LoVo (cell line): ENCODE results near the gene DIP2C.

ENCODE experiments used
- DNase-seq: peaks from one replicate; pipeline ENCODE4 v3.0.0-alpha.2; 2016; ENCODE audit warnings: low spot score

The DIP2C gene

DNA sequence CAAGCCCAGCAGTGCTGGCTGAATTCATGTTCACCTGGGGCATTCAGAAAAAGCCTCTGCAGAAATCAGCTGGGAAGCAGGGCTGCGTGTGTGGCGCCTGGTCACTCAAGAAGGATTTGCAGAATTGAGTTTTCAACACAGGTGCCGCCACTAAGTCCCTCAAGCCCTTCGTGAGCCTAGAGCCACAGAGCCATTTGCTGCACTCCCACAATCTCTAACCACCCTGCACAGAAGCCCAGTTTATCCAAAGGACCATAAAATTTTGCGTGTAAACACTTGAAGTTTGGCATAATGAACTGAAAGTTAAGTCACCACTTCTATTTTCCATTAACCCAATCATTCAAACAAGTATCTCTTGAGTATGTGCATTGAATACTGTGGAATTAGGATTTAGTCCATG, 136.2 kb downstream of the DIP2C start:
- DNase-seq: no peak

DNA sequence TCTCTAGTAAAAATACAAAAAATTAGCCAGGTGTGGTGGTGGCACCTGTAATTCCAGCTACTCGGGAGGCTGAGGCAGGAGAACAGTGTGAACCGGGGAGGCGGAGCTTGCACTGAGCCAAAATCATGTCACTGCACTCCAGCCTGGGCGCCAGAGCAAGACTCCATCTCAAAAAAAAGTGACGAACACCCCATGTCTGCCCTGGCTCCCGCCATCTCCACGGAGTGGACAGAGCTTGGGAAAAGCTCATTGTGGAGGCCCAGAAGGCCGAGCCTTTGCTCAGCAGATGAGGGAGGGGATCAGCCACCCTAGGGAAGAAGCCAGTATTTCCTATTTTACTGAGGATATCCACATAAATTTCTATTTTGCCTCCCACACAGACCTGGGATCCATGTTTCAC, 136.8 kb downstream of the DIP2C start:
- DNase-seq: no peak

DNA sequence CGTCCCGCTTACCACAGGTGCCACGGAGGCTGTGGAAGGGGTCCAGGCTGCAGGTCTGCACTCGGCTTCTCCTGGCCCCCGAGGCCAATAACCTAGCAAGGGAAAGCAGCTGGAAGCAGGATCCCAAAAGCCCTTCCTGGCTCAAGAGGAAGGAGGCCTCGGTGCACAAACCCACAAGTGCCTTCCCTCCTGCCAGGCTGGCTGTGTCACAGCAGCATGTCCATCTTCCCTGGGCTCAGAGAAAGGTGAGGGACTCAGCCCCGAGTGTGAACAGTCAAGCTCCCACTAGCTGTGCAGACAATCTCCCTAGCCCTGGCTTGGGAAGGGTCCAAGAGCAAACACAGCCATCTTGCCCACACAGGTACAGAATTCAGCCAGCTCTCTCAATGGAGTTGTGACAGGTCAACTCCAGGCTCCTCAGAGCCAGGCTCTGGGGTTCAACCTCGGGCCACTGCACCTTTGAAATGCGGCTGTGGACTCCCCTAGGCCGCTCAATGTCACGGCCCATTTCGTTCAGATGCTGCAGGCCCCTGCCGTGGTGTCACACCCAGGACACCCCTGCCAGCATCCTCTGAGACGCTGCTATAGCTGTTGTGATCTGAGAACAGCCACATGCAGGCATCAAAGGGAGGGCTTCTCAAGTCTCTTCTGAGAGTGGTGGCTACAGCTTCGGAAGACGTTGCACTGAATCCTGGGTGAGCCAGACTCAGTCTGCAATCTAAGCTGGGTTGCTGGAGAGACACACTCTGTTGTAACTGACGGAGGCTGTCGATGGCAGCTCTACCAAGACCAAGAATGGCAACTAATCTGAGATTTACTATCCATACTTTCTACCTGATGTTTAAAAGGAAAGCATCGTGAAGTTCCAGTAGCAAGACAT, 137.9 kb downstream of the DIP2C start:
- no peak for DNase-seq

DNA sequence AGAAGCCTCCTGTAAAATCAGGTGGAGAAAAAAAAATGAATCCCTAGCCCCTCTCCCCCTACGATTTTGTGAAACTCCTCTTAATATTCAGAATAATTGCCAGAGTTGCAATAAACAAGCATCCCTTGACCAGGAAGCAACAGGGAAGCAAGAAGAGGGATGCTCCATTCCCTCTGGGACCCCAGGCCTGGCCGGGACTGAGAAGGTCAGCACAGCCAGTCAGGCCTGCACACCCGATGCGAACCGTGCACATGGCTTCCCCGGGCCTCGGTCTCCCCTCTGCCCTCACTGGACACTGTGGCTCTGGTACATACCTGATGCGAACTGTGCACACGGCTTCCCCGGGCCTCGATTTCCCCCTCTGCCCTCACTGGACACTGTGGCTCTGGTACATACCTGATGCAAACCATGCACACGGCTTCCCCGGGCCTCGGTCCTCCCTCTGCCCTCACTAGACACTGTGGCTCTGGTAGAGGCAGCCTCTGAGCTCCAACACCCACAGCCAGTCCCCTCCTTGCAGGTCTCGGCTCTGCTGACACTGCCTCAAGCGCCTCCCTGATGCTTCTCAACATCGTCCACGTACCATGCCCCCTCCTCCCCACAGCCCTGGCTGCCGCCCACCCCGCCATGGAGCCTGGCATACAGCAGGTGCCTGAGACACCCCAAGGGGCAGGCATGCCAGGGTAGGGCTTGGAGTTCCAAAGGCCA, 138.6 kb downstream of the DIP2C start:
- no peak for DNase-seq

DNA sequence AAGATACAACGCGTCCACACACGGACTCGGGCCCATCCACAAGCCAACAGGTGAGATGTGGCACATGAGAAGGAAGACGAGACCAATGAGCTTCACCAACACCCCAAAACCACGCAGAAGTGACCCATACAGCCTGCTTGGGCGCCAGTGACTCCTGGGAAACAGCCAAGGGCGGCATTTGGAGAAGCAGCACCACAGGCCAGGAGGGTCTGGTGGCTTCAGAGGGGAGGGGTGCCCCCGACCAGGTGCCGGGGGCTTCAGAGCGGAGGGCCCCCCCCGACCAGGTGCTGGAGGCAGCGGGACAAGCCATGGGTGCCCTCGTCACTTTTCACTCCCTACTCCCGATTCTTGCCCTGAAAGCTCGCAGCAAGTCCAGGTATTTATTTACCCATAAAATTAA, 140.1 kb downstream of the DIP2C start:
- DNase-seq: no peak

DNA sequence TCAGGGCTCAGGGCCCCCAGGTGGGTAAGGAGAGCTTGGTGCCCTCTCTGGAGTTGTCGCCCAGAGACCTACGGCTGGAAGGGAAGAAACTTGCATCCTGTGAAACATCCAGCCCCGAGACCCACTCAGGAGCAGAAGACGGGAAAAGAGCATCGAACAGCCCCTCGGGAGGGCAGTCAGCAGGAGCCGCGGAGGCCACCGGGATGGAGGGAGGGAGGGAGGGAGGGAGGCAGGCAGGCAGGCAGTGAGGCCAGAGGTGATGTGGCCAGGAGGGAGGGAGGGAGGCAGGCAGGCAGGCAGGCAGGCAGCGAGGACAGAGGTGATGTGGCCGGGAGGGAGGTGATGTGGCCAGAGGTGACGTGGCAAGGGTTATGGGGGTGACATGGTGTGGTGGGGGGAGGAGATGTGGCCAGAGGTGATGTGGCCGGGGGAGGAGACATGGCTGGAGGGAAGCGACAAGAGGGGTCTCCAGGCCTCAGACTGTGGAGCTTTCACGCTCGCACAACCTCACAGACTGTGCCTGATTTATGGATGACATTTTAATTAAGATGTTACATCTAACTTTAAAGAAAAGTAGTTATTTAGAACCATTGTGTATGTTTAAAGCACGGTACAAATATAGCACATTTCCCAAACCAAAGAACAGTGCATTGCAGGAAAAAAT, 141.1 kb downstream of the DIP2C start:
- DNase-seq: no peak

DNA sequence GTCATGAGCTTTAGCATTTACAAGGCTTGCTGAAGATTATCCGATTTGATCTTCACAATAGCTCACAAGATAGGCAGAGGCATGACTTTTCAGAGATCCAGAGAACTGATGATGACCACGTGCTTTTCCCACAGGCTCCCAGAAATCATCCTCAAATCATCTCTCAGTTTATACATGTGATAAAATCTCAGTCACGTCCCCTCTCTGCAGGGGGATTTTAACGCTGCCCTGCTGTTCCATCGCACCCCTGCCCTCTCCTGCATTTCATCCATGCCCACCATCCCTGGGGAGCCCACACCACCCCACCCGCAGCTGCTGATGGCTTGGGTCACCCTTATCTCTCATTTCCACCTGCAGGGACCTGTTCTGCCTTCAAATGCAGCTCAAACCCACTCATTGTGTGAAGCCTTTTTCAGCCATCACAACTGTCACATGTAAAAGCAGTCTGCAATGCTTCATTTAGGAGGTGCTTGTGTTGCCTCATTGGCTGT, 141.8 kb downstream of the DIP2C start:
- DNase-seq: no peak

DNA sequence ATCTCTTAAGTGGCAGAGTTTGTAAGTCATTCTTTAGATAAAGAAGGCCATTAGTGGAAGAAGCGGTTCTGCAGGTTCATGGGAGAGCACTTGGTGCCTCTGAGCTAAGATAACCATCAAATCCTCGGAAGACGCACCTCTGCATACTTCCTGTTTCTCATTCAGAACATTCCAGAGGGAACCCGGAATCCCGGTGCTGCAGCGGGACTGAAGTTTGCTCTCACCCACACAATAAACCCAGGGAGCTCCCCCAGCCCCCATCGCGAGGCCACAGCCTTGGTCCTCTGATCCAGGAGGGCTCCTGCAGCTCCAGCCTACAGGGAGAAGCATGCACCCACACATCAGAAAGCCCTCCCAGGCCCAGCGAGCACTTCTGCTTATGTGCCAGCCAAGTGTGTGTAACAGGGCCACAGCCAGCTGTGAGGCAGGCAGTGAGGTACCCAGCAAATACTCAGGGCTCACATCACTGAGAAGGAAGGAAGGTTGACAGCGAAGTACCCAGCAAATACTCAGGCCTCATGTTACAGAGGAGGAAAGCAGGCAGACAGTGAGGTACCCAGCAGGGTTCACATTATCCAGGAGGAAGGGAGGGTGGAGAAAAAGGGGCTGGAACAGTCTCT, 142.4 kb downstream of the DIP2C start:
- peak; percentile 32 for DNase-seq

DNA sequence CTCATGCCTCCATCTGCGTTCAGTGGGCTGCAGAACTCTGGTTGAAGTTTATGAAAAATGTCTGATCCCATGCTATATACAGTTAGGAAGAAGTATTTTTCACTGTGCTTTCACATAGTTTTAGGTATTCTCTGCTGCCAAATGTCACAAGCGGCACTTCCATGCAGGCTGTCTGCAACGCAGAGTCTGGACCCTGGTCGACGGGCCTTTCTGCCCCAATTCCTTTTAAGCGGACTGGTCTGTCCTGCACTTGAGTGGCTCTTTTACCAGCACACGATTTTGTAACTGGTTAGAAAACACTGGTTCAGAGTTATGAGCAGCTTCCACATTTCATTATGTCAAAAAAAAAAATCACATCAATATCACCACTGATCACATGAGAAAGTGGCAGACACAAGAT, 143.0 kb downstream of the DIP2C start:
- no peak for DNase-seq

DNA sequence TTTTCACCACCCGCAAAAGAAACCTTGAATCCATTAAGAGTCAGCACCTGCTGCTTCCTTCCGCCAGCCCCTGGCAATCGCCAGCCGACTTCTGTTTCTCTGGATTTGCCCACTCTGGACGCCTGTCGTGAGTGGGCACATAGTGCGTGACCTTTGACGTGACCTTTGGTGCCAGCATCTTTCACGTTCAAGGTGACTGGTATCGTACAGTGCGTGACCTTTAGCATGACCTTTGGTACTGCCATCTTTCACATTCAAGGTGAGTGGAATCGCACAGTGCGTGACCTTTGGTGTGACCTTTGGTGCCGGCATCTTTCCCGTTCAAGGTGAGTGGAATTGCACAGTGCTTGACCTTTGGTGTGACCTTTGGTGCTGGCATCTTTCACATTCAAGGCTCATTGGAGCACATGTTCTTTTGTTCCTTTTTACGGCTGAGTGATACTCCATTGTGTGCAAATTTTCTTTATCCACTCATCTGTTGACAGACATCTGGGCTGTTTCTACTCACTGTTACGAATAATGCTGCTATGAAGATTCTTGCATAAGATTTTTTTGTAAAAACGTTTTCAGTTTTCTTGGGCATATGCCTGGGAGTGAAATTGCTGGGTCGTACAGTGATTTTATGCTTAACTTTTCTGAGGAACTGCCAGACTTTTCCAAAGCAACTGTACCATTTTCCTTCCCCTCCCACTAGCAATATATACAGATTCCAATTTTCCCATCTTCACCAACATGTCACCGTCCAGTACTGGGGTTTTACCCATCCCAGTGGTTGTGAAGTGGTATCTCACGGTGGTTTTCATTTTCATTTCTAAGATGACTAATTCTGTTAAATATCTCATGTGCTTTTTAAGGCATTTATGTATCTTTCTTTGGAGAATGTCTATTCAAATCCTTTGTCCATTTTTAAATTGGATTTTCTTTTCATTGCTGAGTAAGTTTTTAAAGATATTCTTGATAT, 145.3 kb downstream of the DIP2C start:
- no peak for DNase-seq

DNA sequence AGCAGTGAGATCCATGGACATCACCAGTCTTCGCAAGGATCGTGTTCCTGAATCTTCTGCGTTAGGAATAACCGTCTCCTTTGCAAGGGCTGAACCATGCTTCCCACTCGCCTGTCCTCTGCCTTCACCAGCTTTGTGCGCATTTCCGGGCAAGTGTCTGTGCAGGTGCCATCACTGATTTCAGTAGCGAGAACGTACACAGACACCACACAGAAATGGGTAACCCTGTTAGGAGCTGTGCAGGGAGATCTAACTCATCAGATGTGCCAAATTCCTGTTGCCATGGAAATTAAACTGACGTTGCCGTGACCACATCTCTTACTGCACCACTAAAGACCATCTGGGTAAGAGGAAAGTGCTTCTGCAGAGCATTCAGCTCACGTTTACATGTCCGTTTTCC, 146.3 kb downstream of the DIP2C start:
- no peak for DNase-seq

DNA sequence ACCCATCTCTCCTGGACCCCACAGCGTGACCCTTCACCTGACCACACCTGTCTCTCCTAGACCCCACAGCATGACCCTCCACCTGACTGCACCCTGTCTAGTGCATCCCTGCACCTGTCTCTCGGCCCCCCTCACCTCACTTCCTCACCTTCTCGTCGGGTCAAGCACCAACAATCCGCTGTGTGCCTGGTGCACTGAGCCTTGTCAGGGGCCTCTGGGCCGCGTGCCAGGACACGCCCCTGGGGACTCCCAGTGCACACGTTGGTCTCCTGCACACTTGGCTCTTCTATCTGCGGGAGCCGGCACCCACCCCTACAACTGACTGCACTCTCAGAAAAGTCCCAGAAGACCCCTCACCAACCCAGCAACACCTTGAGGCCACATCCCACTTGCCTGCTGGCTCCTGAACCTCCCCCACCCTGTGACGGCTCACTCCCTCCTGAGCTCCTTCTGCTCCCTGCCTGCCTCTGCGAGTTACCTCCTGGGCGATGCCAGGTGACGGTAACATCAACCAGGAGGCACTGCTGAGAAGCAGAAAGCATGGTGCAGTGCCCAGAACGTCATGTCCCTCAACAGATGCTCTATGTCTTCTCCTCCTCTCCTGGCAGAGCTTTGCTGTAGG, 147.6 kb downstream of the DIP2C start:
- DNase-seq: peak; percentile 8

DNA sequence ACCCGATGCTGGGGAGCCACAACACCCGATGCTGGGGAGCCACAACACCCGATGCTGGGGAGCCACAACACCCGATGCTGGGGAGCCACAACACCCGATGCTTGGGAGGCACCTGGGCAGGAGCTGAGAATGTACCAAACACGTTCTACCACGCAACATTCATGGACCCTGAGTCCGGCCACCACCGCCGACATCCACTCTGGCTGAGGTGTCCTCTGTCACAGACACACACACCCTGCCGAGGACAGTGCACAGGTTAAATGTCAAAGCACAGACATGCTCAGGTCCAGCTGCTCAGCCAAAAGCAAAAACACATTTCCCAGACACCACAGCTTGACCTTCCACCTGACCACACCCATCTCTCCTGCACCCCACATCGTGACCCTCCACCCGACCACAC, 148.4 kb downstream of the DIP2C start:
- DNase-seq: no peak

DNA sequence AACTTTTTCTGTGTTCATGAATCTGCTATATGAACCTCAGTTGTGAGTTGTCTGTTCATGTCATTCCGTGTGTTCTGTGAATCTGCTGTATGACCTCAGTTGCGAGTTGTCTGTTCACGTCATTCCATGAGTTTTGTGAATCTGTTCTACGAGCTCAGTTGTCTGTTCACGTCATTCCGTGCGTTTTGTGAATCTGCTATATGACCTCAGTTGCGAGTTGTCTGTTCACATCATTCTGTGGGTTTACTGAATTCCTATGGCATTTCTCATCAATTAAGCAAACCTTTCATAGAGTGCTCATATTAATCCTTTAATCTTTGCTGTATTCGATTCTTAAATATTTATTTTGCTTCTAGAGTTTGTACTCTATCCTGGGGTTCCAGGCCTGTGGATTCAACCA, 150.6 kb downstream of the DIP2C start:
- no peak for DNase-seq

DNA sequence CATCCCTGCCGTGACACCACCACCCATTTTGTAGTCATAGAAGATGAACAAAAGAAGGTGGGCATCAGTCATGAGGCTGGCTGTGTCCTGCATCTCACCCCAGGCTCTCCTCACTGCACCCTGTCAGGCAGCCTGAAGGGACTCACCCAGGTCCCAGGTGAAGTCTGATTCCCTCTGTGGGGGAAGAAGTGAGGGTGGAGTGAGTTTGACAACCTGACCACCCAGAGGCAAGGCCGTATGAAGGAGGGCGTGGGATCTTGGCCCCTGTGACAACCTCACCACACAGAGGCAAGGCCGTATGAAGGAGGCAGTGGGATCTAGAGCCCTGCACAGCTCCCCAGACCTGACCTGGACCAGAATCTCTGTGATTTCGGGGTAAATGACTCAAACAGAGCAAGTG, 152.5 kb downstream of the DIP2C start:
- DNase-seq: no peak

DNA sequence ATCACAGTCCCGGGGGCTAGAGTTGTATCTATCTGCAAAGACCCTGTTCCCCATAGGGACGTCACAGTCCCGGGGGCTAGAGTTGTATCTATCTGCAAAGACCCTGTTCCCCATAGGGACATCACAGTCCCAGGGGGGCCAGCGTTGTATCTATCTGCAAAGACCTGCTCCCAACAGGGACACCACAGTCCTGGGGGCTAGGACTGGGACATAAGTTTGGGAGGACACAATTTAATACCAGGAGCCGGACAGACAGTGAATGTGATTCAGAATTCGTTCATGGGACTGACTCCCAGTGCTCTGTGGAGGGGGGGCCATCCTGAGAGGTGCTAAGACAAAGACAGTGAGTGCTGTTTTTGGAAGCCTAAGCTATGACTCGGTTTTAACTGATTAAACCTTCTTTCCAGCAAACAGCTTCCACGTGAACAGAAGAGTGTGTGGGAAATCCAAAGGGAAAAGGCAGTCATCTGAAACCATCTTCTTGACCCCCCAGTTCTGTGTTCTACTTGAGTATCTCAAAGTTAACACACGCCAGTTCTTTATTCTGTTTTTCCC, 153.0 kb downstream of the DIP2C start:
- no peak for DNase-seq

DNA sequence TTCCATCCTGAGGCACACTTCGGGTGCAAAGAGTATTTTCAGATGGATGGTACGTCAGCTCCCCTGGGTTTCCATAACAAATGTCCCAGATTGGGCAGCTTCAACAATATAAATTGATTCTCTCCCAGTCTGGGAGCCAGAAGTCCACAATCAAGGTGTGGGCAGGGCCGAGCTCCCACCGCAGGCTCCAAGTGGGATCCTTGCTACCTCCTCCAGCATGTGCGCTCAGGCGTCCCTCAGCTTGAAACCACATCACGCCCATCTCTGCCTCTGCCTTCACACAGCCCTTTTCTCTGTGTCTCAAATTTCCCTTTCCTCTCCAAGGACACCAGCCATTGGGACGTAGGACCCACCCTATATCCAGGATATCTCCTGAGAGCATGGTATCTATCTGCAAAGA, 153.5 kb downstream of the DIP2C start:
- no peak for DNase-seq

DNA sequence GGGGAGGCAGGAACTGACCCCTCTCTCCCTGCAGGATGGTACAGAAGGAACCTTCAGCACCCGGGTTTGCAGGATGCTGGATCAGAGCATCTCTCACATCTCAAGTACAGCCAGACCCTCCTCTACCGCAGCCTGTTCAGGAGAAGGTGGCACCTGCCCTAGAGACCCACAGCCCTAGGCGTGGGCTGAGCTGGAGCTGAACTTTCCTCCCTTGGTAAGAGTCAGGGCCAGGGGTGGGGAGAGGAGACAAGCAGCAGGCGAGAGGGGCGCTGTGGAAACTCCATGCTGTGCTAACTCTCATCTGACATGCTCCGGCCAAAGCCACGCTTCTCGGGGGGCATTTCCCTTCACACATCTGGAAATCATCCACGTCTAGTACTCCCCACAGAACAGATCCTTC, 154.4 kb downstream of the DIP2C start:
- DNase-seq: no peak

DNA sequence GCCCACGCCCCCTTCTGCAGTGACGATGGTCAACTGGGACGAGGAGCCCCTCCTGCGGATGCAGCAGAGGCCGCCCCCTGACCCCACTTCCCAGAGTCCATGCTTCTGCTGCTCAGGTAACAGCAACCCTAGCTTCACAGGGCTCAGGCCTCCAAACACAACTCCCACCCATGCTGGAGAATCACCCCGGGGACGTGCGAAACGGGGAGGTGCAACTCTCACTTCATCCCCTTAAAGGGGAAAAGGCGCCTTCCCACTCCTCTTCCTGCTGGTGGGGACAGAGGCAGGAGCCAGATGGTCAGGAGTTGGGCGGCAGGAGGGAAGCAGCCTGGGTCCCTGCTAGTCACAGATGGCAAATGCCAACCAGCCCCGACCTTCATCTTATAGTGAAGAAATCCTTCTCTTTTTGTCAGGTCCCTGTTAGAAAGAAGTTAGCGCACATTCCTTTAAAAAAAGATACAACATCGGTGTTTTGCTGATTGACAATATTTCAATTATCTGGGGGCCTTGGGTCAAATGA, 155.4 kb downstream of the DIP2C start:
- no peak for DNase-seq

DNA sequence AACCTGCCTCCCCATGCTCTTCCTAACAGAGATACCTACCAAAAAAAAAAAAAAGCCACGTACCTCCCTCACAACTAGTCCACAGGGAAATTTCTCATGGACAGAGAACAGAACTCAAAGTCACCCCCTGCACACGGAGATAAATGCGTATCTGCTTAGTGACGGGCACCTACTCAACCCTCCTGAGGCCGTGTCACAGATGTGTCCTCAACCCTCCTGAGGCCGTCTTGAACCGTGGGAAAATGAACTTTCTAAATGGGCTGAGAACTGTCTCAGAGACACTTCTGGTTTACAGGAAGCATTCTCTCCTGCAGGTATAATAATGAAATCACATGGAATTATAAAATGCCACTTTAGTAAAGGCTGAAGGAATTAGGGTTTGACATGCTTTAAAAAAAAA, 155.9 kb downstream of the DIP2C start:
- no peak for DNase-seq
